C4-2B (cell line): Measurements from ENCODE around the gene FNDC3B.

Experiments
- ZFX ChIP-seq: fragments of 450-650 bp; IDR thresholded peaks from 2 replicates; pipeline ENCODE4 v1.6.1; 2017
- TF ChIP-seq, protein P1 (sequence below): fragments of 450-650 bp; conservative IDR thresholded peaks from 2 replicates; pipeline ENCODE4 v1.5.1; 2017; ENCODE audit warnings: mild to moderate bottlenecking

DNA sequence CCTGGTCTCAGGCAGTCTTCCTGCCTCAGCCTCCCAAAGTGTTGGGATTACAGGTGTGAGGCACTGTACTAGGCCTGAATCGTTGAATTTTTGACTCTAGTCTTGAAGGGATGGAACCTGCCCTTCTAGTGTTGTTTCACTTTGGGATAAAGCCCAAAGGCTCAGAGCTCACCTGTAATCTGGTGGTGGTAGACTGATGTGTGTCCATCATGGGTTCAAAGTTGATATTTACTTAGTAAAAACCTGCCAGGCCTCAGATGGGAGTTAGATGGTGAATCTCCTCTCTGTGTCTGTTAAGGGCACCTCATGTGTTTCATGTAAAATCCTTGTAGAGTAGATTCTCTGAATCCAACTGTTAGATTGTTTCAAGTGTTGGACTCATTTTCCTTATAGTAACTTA, 41.1 kb downstream of the FNDC3B start:
- TF ChIP-seq, protein P1, sequence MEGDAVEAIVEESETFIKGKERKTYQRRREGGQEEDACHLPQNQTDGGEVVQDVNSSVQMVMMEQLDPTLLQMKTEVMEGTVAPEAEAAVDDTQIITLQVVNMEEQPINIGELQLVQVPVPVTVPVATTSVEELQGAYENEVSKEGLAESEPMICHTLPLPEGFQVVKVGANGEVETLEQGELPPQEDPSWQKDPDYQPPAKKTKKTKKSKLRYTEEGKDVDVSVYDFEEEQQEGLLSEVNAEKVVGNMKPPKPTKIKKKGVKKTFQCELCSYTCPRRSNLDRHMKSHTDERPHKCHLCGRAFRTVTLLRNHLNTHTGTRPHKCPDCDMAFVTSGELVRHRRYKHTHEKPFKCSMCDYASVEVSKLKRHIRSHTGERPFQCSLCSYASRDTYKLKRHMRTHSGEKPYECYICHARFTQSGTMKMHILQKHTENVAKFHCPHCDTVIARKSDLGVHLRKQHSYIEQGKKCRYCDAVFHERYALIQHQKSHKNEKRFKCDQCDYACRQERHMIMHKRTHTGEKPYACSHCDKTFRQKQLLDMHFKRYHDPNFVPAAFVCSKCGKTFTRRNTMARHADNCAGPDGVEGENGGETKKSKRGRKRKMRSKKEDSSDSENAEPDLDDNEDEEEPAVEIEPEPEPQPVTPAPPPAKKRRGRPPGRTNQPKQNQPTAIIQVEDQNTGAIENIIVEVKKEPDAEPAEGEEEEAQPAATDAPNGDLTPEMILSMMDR: no peak
- no peak for TF ChIP-seq ZFX
